ENCODE data around the gene P2RY2. TPM values are rescaled to one million over a fixed set of nuclear protein-coding genes. Genes with fewer than 3 reads are reported as not detected.

P2RY2 gene
- total and polyA plus RNA-seq, 2 donors (not counting 1 experiment from before 2014, with no cell fraction given), result 0.12 to 0.37 TPM

- ATAC-seq (ENCODE audit: low read depth) (no peak), DNase-seq (no peak)
- Histone ChIP-seq H4K20me1 (ENCODE audit: control insufficient read depth, insufficient read depth, low read length, poor library complexity, severe bottlenecking) (no peaks in the 10 kb centered on the region), H3K9ac (ENCODE audit: low read length) (no peak overlapping the region), H2AFZ (ENCODE audit: insufficient read depth, low read depth, low read length, poor library complexity, severe bottlenecking) (no peak overlapping the region), H3K4me3 (ENCODE audit: control extremely low read depth in 1 of 5, extremely low read depth in 1 of 5, insufficient read depth in 1 of 5, low read depth in 2 of 5, low read length in 4 of 5) (no peak overlapping the region), H3K79me2 (ENCODE audit: control insufficient read depth, insufficient read depth, low read length) (no peaks in the 10 kb centered on the region), H3K9me3 (ENCODE audit: control extremely low read depth in 1 of 3, control insufficient read depth in 2 of 3, insufficient read depth in 1 of 3, low read length in 2 of 3) (no peaks in the 10 kb centered on the region), H3K27ac (ENCODE audit: low read length in 2 of 2) (no peak overlapping the region), H3K36me3 (replicated peaks in 1 of 2; ENCODE audit: control extremely low read depth in 1 of 2, control insufficient read depth in 1 of 2, extremely low read depth in 1 of 2, insufficient read depth in 2 of 2, low read length in 1 of 2) (no peaks in the 10 kb centered on the region), H3K4me1 (ENCODE audit: control insufficient read depth in 2 of 2, insufficient read depth in 2 of 2, low read length in 2 of 2) (peaks cover 4 to 7% of the 10 kb centered on the region in 2 donors), H3K27me3 (replicated peaks in 1 of 4; ENCODE audit: control extremely low read depth in 1 of 4, control insufficient read depth in 3 of 4, insufficient read depth in 4 of 4, low read length in 3 of 4) (no peaks in the 10 kb centered on the region), H3K4me2 (replicated peaks; ENCODE audit: low read depth, low read length, poor library complexity, severe bottlenecking) (no peak overlapping the region)
- ChIA-PET POLR2A (interaction anchor here (0.6 kb wide), 1 partner anchor 359 kb away, joined by 3 read pairs; no protein-coding TSS in a partner anchor), CTCF (interaction anchor here (0.7 to 14.1 kb wide), 3 partner anchors 53 to 315 kb away, joined by 3 to 281 read pairs (median 3); no protein-coding TSS in a partner anchor)
- Mint-ChIP-seq H3K27ac (no peak overlapping the region), H3K9me3 (ENCODE audit: insufficient read depth) (no peaks in the 10 kb centered on the region), H3K4me1 (peaks cover 6% of the 10 kb centered on the region), H3K27me3 (peaks cover 3% of the 10 kb centered on the region), H3K4me3 (no peak overlapping the region)
- no peak for TF ChIP-seq CTCF (IDR thresholded peaks at IDR 0.05)
- no peak for TF ChIP-seq EZH2 (IDR thresholded peaks at IDR 0.05; ENCODE audit: borderline replicate concordance, insufficient read depth, low read depth, low read length, poor library complexity, severe bottlenecking)
- 90% methylated on average over 6 of the region's 7 CpGs for WGBS (ENCODE audit: insufficient coverage)
- intact Hi-C loops (cut with micrococcal nuclease), result no loop called here
These were observed 21.6 kb downstream of the P2RY2 start for GRCh38 chr11:73239571-73240189.

- no peak for DNase-seq
- H3K4me3 ChIP-seq (ENCODE audit: control extremely low read depth in 1 of 5, extremely low read depth in 1 of 5, insufficient read depth in 1 of 5, low read depth in 2 of 5, low read length in 4 of 5), result no peak overlapping the region
- H3K27me3 ChIP-seq (replicated peaks in 1 of 4; ENCODE audit: control extremely low read depth in 1 of 4, control insufficient read depth in 3 of 4, insufficient read depth in 4 of 4, low read length in 3 of 4), result peaks cover 0 to 2% (median 0%) of the 10 kb centered on the region in 4 experiments
- H3K4me1 ChIP-seq (ENCODE audit: control insufficient read depth in 2 of 2, insufficient read depth in 2 of 2, low read length in 2 of 2), result peaks cover 4 to 7% of the 10 kb centered on the region in 2 donors
- intact Hi-C loops (cut with micrococcal nuclease), result no loop called here
- H3K9me3 ChIP-seq (ENCODE audit: control extremely low read depth in 1 of 3, control insufficient read depth in 2 of 3, insufficient read depth in 1 of 3, low read length in 2 of 3), result no peaks in the 10 kb centered on the region
- 86% methylated on average over 4 of the region's 4 CpGs for WGBS (ENCODE audit: insufficient coverage)
- no peak for ATAC-seq (ENCODE audit: low read depth)
- TF ChIP-seq CTCF (IDR thresholded peaks at IDR 0.05) (no peak), EZH2 (IDR thresholded peaks at IDR 0.05; ENCODE audit: borderline replicate concordance, insufficient read depth, low read depth, low read length, poor library complexity, severe bottlenecking) (no peak)
- Mint-ChIP-seq H3K27me3 (peaks cover 3% of the 10 kb centered on the region), H3K27ac (no peak overlapping the region), H3K4me1 (peaks cover 6% of the 10 kb centered on the region), H3K9me3 (ENCODE audit: insufficient read depth) (no peaks in the 10 kb centered on the region), H3K4me3 (no peak overlapping the region)
- no peaks in the 10 kb centered on the region for H4K20me1 ChIP-seq (ENCODE audit: control insufficient read depth, insufficient read depth, low read length, poor library complexity, severe bottlenecking)
- no peaks in the 10 kb centered on the region for H3K79me2 ChIP-seq (ENCODE audit: control insufficient read depth, insufficient read depth, low read length)
- POLR2A ChIA-PET, result interaction anchor here (0.5 kb wide), 1 partner anchor 98 kb away, joined by 6 read pairs; no protein-coding TSS in a partner anchor
- no peaks in the 10 kb centered on the region for H3K36me3 ChIP-seq (replicated peaks in 1 of 2; ENCODE audit: control extremely low read depth in 1 of 2, control insufficient read depth in 1 of 2, extremely low read depth in 1 of 2, insufficient read depth in 2 of 2, low read length in 1 of 2)
- no peak overlapping the region for H2AFZ ChIP-seq (ENCODE audit: insufficient read depth, low read depth, low read length, poor library complexity, severe bottlenecking)
- no peak overlapping the region for H3K4me2 ChIP-seq (replicated peaks; ENCODE audit: low read depth, low read length, poor library complexity, severe bottlenecking)
- H3K9ac ChIP-seq (ENCODE audit: low read length), result no peak overlapping the region
- CTCF ChIA-PET, result interaction anchor here (0.7 to 14.1 kb wide), 5 partner anchors 49 to 315 kb away, joined by 3 to 281 read pairs (median 5); no protein-coding TSS in a partner anchor
- H3K27ac ChIP-seq (ENCODE audit: low read length in 2 of 2), result no peak overlapping the region
These were observed 22.2 kb downstream of the P2RY2 start for GRCh38 chr11:73240190-73240781.

All from B cell (primary cell).